OCI-M2 (cell line): Measurements from ENCODE around the gene KIF26B.

Source experiments
- DNase-seq: peaks from one replicate; lab custom pipeline; 2025; ENCODE audit not compliant: unreplicated experiment; lab: John Stamatoyannopoulos, UW

The KIF26B gene

DNA sequence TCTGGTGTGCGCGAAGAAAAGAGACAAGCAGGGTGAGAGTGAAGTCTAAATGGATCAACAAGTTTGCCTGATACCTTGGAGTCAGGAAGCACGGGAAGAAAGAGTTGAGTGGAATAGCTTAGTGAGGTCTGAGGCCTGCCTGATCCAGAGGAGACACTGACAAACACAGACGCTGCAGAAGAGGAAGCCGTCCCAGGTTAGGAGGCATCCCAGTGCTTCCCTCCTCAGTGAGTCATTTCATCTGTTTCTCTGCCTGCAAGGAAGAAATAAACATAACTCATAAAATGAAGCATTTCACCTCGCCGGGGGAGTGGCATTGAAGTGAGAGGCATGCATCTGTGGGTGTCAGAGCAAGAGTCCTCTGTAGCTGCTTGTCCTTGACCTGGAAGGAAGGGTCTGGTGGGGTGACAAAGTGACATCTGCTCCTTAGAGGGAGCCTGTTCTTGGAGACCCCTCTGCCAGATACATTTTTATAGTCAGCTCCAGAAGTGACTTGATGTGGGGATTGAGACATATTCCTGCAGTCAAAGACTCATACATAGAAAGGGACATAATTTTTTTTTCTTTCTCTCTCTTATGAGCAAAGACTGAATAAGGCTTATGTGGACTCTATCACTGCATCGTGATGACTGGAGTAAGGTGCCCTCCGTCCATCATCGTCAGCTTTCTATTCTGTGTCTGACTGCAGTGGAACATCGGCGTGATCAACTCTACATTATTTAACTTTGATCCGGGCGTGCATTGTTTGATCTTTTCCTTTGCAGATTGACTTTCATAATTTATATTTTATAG is 256.7 kb downstream of the KIF26B start:
- DNase-seq: no peak

GRCh38 chr1:245412306-245412705 is 257.5 kb downstream of the KIF26B start:
- no peak for DNase-seq

DNA sequence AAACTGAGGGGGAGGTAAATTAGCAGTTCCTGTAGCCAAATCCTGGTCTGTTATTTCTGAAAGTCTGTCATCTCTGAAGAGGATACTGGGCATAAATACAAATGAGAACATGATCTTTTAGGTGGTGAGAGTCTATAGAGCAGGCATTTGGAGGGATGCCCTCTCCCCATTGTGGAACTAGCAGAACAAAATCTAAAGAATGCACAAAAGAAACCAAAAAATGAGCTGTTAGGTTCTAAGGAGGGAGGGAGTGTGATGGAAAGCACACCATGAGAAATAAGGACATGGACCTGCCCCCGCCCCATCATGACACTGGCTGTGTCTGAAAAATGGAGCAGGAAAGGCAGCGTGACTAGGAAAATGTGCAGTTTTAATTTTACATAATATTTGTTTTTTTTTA is 262.0 kb downstream of the KIF26B start:
- no peak for DNase-seq

DNA sequence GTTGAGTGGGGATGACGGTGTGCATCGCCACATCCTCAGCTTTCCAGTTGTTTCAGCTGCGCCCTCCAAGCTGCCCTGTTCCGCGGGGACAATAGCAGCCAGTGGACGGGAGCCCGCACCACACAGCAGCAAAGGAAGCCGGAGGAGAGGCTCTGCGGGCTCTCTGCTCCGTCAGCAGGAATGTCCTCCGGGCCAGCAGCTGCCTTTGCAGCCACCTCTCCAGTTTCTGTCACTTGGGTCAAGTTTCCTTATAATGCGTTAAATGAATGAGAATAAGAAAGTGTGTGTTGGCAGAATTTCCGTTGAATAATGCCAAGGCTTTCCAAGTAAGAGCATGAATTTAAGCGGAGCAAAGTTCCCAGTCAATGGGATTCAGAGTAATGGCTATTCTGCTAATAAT is 263.3 kb downstream of the KIF26B start:
- DNase-seq: no peak

DNA sequence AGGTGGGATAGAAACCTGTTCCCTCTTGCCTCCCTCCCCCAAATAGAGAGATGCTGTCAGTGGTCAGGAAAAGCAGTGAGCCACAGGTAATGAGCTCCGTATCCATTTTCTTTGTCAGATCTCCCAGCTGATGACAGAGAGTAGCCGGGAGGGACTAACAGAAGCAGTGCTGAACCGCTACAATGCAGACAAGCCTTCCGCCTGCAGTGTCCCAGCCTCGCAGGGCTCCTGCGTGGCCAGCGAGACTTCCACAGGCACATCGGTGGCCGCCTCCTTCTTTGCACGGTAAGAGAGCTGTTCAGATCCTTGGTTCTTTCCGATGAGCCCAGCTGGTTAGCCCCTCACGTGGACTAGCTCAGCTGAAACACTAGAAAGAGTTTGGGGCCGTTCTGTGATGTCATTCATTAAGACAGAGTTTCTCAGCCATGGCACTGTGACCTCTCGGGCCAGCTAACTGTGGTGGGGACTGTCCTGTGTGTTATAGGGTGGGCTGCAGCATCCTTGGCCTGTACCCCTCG is 264.7 kb downstream of the KIF26B start:
- DNase-seq: no peak

DNA sequence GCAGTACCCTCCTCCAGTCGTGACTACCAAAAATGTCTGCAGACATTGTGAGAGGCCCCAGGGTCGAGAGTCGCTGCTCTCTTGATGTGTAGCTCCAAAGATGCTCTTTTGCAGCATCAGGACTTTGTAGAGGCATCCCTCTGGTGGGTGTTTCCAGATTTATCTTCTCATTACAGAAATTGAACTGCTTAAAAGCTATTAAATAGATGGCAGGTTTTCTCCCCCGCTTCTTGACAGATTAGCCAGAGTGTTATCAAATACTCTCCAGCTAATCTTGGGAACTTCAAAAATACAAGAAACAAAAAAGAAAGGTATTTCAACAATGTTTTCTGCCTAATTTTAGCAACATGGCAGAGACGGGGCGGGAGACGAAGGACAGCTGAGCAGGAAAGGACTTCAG is 265.2 kb downstream of the KIF26B start:
- DNase-seq: no peak

DNA sequence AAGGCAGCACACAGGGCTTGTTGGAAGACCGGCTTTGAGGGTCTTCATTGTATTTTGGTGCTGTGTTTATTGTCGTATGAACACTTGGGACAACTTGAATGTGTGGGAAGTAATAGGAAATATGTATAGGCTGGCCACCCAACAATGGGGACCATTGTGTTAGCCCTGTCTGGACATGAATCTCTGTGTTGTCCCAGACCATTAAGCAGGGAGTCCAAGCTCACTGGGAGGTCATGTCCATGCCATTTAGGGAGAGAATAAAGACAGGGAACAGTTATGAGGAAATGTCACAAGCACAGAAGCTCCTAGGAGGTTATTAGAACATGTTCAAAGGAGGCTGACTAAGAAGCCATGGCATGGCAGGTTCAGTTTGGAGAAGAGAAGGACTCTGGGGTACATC is 266.1 kb downstream of the KIF26B start:
- no peak for DNase-seq

DNA sequence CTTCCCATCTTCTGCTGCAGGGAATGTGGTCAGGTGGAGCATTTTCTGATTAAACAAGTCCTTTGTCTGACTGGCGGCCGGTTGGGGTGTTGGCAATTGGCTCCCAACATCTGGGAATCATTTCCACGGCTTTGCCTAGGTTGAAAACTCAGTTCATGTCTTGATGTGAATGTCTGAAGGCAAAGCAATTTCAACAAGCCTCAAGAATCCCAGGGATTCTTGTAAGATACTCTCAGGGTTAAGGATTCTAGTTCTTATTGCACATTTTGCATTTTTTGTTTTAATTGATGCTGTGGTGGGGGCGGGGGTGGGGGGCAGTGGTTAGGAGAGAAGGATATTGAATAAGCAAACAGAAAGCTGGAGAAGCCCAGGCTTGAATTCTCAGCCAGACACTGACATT is 273.9 kb downstream of the KIF26B start:
- DNase-seq: no peak

DNA sequence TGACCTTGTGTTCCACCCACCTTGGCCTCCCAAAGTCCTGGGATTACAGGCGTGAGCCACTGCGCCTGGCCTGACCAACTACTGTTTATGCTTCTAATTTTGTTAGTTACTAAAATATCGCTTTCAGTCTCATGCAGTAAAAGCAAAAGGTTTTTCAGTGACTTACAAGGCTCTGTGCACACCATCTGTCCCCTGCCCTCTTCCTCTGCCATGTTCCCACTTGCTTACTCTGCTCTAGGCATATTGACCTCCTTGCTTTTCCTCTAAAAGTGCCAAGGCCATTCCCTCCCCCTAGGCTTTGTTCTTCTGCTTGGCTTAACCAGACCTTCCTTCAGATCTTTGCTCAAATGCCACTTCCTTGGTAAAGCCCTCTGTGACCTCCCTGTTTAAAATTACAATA is 276.9 kb downstream of the KIF26B start:
- no peak for DNase-seq

- DNase-seq: no peak
These were observed 277.6 kb downstream of the KIF26B start for GRCh38 chr1:245432228-245432875.

DNA sequence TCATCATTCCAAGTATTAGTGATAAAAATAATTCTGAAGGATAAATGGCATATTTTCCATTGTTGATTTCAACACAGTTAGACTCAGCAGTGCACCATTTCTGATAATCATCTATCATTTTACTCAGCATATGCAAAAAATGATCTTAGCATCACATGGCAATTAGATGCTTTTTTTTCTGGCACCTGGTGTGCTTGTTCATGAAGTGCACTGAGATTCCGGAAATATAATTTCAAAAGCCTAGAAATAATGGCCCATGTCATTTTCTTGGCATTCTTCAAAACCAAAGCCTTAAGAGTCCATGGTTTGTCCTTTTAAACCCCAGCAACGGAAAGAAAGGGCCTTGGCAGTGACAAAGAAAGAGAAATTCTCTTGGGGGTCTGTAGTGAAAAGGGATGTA is 278.8 kb downstream of the KIF26B start:
- DNase-seq: no peak

- DNase-seq: no peak
These were observed 279.5 kb downstream of the KIF26B start for GRCh38 chr1:245434280-245434679.

DNA sequence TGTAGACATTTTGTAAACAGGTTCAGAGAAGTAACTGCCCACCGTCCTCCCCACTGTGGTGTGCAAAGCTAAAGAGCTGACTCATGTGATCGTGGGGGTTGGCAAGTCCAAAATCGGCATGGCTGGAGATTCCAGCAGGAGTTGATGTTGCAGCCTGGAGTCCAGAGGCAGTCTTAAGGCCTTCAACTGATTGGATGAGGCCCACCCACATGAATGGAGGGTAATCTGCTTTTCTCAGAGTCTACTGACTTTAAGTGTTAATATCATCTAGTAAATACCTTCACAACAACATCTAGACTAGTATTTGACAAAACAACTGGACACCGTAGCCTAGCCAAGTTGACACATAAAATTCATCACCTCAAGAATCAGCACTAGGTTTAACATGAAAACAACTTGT is 281.6 kb downstream of the KIF26B start:
- no peak for DNase-seq

DNA sequence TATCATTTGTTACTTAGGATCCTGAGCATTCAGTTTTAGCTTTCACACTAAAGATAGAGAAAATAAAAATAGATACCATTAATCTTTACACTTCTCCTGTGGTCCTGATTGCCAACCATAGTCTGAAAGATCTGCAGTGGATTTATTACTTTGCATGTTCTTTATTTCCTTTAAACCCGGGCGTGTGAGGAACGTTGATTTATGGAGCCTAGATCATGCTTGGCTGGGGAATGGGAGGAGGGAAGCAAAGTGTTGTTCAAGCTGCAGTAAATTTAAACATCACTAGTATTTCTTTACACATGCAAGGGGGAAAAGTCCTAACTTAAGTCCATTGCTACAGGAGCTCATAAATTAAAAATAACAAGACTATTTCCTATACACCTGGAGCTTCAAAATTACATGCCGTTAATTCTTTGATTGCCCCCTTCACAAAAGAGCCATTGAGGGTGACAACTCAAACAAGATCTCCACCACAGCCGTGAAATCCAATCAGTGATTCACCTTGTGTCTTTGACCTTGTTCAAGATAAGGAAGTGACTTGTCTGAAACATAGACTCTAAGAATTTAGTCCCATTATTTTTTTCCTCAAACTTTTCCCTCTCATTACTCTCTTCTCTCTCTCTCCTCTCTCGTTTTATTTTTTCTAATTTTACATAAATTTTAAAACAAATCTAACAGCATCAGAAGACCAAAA is 282.7 kb downstream of the KIF26B start:
- DNase-seq: no peak

GRCh38 chr1:245440922-245441321 is 286.1 kb downstream of the KIF26B start:
- DNase-seq: no peak

DNA sequence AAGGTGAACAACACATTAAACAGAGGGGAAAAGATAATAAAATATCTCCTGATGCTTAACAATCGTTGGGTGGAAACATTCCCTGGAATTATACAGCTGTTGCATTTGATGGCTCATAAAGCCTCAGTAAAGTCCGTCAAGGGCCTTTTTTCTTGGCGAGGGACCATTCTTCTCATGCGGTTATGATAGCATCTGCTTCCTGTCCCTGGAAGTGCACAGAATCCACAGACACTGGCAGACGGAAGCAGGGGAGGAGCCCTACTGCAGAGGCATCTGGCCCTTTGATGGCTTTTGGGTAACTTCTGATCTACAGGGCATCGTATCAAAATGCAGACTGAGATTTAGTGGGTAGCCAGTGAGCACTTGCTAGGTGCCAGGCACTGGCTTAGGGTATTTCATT is 286.9 kb downstream of the KIF26B start:
- DNase-seq: no peak

DNA sequence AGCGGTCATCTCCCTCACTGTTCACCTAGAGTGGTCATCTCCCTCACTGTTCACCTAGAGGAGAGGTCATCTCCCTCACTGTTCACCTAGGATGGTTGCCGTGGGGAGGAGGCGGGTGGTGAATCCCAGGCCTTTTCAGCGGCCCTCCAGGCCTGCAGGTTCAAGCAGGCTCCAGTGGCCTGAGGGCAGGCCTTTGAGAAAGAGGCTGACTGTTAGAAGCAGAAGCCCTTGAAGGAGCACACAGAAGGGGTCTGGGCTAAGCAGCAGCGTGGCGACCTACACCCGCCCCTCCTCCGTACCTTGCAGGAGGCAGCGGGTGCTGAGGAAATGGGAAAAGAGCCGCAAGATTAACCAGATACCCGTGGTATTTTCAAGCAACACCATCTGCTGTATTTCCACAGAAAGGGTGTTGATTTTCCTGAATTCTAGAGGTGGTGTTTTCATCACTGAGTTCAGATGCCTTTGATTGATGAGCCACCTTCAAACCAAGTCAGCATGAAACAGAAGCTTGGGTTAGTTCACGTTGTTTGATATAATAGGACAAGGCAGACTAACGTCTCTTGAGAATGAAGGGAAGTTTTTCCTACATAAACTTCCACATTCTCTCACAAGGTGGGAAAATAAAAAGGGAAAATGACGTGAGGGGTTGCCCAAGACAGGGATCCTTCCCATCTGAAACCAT is 289.5 kb downstream of the KIF26B start:
- no peak for DNase-seq

GRCh38 chr1:245444945-245445344 is 290.2 kb downstream of the KIF26B start:
- no peak for DNase-seq

DNA sequence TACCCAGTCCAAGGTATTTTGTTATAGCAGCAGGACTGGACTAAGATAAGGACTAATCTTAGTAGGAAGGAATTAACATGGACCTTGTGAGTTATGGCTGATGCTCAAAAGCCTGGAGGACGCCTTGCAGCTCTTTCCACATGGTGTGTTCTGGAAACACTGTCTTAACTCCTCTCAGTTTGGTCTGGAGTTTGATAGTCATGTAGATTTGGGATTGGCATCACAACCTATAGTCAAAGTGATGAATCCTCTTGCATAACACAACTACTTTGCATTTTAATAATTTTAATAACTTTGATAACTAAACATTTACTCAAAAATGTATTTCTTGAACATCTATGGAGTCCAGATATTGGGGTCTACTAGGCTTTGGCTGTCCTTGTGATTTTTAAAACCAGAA is 293.7 kb downstream of the KIF26B start:
- no peak for DNase-seq

DNA sequence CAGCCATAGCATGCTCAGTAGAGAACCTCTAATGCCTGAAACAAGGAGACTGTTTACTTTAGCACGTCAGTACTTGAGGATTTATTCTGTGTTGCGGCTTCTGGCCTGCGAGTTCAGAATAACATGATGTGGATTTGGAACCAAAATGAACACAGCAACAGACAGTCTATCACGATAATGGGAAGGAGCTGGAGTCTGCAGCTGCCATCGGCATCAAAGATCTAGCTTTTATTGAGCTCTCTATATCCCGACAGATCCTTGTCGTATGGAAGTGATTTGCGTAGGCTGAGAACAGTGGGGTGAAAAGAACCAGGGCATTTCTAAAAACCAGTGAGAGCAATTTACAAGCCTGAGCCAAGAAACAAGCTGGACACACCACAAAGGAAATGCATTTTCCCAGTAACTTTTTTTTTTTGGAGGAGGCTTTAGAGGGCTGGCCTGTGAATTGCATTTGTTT is 294.2 kb downstream of the KIF26B start:
- DNase-seq: no peak

GRCh38 chr1:245453541-245453940 is 298.8 kb downstream of the KIF26B start:
- no peak for DNase-seq
